GM21723 (cell line): ENCODE data around the gene EXOC4.
"Not testable (repeated sequence)": the region's sequence is repeated elsewhere in the genome, so short reads cannot be mapped to it uniquely, and the experiment has no call there.

Source experiments
- ATAC-seq: cut with Tn5 transposase; IDR thresholded peaks from one replicate; pipeline ENCODE4 v1.9.1; 2021; ENCODE audit warnings: mild to moderate bottlenecking, moderate library complexity; ENCODE audit not compliant: unreplicated experiment

EXOC4 gene

GRCh38 chr7:133779538-133779937 lies 526.7 kb downstream of the EXOC4 start:
- ATAC-seq = not testable (repeated sequence)

- ATAC-seq = no peak
Observed at GRCh38 chr7:133780912-133781311, 528.0 kb downstream of the EXOC4 start.

- no peak for ATAC-seq
Observed at GRCh38 chr7:133781486-133782090, 528.7 kb downstream of the EXOC4 start.

- no peak for ATAC-seq
Observed at GRCh38 chr7:133782470-133782869, 529.6 kb downstream of the EXOC4 start.

DNA sequence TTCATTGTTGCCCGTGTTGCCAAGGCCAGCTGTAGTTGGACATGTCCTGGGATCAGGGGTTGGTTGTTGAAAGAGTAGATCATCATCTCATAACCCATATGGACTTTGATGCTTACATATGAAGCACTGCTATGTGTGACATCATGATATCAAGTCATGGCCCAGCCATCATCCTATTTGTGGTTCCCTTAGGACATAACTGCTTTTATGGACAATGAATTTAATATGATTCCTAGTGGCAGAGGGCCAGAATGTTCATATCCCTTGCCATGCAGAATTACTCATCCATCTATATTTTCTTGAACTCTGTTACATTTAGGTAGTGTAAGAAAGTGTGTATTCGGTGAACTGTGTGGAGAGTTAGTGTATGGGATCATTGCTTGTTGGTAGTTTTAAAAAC lies 530.4 kb downstream of the EXOC4 start:
- ATAC-seq = no peak

DNA sequence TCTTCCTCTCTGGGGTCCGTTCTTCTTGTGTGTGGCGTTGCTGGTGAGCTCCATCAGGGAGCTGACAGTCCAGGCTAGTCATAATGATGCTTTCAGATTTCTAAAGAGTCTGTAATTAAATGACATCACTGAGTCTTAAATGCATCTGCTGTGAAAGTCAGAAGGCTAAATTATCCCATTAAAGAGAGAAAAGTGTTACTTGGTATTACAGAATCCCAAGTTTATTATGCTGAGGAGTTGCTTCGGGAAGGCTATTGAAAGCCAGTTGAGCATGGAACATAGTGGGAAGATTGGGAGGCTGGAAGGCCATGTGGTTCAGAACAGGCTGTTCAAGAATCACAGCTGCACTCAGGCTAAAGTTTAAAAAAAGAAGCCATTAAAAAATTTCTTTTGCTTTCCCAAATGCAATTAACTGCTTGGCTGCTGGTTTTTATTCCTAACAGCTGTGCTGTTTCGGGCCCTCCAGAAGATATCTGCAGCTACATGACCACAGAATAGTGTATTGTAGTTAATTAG lies 531.7 kb downstream of the EXOC4 start:
- ATAC-seq = no peak

GRCh38 chr7:133786401-133786937 lies 533.6 kb downstream of the EXOC4 start:
- no peak for ATAC-seq

DNA sequence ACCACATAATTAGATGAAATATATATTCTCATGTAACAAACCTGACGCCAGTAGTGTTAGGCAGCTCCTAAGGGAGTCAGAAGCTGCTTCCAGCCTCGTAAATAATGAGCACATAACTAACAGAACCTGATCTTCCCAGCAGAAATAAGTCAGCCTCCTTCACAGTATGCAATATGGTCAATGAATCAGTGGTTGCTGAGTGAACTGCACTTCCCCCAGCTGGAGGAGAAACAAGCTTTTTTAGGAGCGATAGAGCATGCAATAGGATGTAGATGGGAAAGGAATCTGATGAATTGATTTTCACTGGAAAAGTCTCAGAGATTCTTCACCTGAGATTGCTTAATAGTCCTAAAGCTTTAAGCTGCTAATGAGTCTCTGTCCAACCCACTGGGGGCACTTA lies 537.1 kb downstream of the EXOC4 start:
- no peak for ATAC-seq

DNA sequence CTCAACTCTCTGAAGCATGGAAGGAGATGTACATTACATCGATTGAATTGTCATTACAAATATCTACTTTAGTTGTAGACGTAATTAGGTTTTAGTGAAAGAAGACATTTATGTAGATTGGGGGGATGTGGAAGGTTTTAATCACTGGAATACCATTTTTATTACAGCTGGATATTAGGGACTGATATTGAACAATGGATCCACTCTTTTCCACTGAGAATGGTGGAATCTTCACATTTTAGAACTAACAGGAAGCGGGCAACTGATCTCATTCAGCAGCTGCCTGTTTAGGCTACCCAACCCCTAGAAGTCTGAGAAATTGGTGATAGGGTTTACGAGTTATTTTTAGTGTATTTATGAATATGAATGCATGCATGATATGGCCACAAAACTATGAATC lies 538.0 kb downstream of the EXOC4 start:
- no peak for ATAC-seq

DNA sequence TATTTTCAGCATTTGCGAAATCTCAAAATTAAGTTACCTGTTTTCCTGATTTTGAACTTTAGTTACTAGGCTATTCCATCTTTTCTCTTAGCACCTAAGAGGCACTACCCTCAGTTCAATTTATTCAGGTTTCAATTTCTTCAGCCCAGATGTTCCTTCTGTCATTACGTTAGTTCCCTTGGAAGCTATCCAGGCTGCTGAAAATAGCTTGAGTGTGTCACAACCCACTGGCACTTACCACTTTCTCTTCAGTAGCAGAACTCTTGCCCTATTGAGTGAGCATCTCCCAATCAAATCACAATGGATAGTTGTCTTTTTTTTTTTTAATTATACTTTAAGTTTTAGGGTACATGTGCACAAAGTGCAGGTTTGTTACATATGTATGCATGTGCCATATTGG lies 541.6 kb downstream of the EXOC4 start:
- ATAC-seq = no peak

- no peak for ATAC-seq
Observed at GRCh38 chr7:133795068-133795665, 542.3 kb downstream of the EXOC4 start.

DNA sequence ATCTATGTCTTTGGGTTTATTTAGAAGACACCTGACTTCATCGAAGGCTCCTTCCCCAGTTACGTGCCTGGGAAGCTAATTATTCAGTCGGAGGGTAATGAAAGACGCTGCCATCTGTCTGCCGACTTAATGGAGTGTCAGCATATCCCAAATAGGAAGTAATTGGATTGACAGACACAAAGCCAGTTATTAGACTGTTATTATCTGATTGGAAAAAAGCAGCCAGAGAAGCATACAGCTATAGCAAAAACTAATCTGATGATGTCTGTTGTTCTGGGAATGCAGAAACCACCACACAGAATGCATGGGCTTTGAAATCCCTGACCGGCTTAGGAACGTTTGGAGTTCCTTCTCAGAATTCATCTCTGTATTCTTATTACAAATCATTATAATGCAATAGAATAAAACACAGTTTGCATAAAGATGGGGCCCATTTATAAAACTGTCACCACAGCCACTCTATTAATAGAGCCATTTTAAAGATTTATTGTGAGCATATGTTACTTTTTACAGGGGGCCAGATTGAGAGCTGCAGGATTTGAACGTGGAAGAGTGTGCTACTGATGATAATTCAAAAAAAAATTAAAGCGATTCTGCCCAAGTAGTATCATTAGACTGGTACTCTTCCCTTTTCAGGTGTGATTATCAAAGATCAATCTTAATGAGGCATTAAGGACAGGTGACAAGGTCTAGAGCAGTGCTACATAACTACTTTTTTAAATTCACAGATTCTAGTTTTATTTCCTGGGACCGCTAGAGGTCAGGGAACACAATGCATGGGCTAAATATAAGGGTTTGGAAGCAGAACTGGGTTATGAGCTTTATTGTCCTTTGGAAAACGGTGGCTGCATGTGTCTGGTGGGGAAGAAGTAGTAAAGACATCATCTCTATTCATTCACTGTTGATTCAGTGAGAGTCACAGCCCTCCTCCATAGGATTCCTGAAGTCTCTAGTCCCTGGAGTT lies 544.2 kb downstream of the EXOC4 start:
- ATAC-seq = no peak

DNA sequence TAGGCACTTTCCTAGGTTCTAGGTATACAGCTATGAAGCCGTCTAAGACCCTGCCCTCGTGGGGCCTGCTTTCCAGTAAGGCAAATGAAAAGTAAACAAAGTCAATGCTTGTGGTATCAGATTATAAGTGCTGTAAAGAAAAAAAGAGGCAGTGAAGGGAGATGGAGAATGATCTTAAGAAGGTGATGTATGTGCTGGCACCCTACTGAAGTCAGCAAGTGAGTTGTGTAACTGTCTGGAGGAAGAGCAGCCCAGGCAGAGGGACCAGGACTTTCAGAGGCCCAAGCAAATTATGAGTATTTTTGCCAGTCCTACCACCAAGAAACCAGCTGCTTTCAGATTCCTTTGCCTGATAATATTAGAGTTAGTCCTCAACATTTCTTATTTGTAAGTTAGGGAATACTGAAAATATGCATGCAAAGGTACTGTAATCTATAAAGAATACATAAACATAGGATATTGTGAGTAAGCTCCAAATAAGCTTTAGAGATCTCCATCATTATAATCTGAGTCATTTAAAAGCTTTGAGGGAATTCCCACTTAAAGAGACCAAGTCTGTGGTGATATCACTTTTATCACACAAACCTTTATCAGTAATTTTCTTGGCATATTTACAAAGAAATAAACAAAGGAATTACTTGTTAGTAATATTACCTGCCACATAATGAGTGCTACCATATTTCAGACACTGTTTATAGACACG lies 545.1 kb downstream of the EXOC4 start:
- no peak for ATAC-seq

GRCh38 chr7:133801341-133801740 lies 548.5 kb downstream of the EXOC4 start:
- no peak for ATAC-seq

DNA sequence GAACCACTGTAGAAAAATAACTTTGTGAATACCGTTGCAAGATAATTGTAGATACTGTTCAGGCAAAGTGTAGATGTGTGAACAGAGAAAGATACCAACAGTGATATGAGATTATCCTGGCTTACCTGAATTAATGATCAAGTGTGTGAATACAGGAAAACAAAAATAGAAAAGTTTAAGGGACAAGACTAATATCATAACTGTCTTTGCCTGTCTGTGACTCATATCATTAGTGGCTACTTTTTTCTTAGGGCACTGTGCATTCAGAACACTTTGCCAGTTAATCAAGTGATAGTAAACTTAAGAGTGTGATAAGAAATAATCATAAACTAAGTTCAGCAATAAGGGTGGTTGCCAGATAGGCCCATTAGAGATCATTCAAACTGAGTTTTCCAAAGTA lies 551.2 kb downstream of the EXOC4 start:
- ATAC-seq = no peak

DNA sequence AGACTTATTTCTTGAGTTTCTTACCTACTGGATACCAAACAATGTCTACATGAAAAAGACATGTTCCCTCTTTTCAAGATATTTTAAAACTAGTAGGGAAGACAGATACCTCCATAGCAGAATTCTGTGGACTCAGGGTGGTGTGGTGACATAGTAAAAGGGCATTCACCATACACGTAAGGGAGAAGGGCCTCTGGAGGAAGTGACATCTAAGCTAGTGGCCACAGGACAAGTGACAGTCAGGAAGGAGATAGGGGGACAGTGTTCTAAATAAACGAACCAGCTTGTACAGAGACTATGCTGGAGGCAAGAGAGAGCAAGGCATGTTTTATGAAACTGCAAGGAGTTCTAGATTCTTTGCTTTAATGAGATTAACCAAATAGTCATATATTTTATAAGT lies 552.5 kb downstream of the EXOC4 start:
- no peak for ATAC-seq

GRCh38 chr7:133807624-133808492 lies 555.0 kb downstream of the EXOC4 start:
- no peak for ATAC-seq

DNA sequence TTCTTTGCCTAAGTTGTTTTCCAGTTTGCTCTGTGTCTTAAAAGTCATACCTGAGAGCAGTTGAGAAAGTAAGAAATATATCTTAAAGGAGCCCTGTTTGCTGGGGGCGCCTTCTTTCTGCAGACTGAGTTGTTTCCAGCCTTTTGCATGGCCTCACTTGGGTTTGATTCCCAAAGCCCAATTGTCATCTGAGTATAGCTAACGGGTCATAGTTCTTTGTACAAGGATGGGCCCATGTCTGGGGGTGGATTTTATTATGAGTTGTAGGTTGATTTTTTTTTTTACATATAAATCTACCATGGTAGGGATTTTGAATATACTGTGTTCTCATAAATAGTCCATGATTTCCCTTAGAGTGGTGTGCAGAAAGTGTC lies 555.6 kb downstream of the EXOC4 start:
- ATAC-seq = no peak

GRCh38 chr7:133812877-133813276 lies 560.0 kb downstream of the EXOC4 start:
- ATAC-seq = no peak
